Calu3 (cell line): Measurements from ENCODE around the gene SH3BP5. TPM values are rescaled to one million over a fixed set of nuclear protein-coding genes. Genes with fewer than 3 reads are reported as not detected.

Source experiments
- BruUV-seq: library from RNA; stranded (reverse); fragments of 400-500 nt; replicated peaks from 2 replicates; lab custom pipeline; 2021; lab: Mats Ljungman, UMichigan
- CTCF ChIA-PET: fragments of 300-600 bp; sonication (Branson Sonifier 250); formaldehyde crosslinking; loops from one replicate; lab custom pipeline; 2022; ENCODE audit warnings: antibody characterized with exemption; lab: Charles Lee
- DNase-seq: peaks from one replicate; pipeline ENCODE4 v3.0.0; 2022
- H3K27ac Mint-ChIP-seq: one replicate; pipeline ENCODE4 v1.8.0; 2022; ENCODE audit warnings: mixed read lengths; ENCODE audit not compliant: unreplicated experiment
- H3K27me3 Mint-ChIP-seq: one replicate; pipeline ENCODE4 v1.8.0; 2022; ENCODE audit warnings: mixed read lengths; ENCODE audit not compliant: unreplicated experiment
- H3K36me3 Mint-ChIP-seq: one replicate; pipeline ENCODE4 v1.8.0; 2022; ENCODE audit warnings: mild to moderate bottlenecking, moderate library complexity, mixed read lengths; ENCODE audit not compliant: insufficient read depth, unreplicated experiment
- H3K4me1 Mint-ChIP-seq: one replicate; pipeline ENCODE4 v1.8.0; 2022; ENCODE audit warnings: mild to moderate bottlenecking, low read depth, mixed read lengths; ENCODE audit not compliant: unreplicated experiment
- H3K4me3 Mint-ChIP-seq: one replicate; pipeline ENCODE4 v1.8.0; 2022; ENCODE audit warnings: mild to moderate bottlenecking, low read depth, moderate library complexity, mixed read lengths; ENCODE audit not compliant: unreplicated experiment
- H3K9me3 Mint-ChIP-seq: one replicate; pipeline ENCODE4 v1.8.0; 2022; ENCODE audit warnings: low read depth, mixed read lengths; ENCODE audit not compliant: unreplicated experiment
- intact Hi-C: fragments of 100-400 bp; cut with micrococcal nuclease; formaldehyde crosslinking; loops from one replicate; pipeline ENCODE4 v1.10.0; 2022; ENCODE audit not compliant: unreplicated experiment
- total RNA-seq: library from RNA; stranded (reverse); gene quantifications from 2 replicates; pipeline ENCODE4 v1.2.3, GENCODE V29; 2022
- TF ChIP-seq, protein P1 (sequence below): fragments of 200-600 bp; IDR thresholded peaks from one replicate; pipeline ENCODE4 v1.8.0; 2022; ENCODE audit warnings: antibody characterized with exemption; ENCODE audit not compliant: unreplicated experiment

Gene SH3BP5
- total RNA-seq, 1 experiment from 2014 or later: 4.0 TPM

DNA sequence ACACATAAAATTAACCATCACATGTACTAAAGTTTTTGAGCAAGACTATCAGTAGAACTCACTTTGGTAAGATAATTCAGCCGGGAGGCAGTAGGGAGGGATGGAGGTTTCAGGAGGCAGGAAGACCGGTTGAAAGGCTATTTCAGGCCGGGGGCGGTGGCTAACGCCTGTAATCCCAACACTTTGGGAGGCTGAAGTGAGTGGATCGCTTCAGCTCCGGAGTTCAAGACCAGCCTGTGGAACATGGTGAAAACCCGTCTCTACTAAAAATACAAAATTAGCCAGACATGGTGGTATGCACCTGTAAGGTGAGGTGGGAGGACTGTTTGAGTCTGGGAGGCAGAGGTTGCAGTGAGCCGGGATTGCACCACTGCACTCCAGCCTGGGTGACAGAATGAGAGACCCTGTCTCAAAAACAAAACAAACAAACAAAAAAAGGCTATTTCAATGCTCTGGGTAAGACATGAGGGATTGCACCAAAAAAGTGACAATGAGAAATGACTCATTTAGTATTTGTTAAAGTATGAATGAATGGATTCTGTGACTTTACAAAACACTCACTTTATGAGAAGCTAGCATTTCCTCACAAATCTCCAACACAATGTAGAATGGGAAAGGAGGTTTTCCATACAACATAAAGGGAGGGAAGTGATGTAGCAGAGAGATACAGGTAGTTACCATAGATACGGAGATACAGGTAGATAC lies 43.9 kb downstream of the SH3BP5 start:
- no TSS peak for BruUV-seq
- intact Hi-C loops: no loop called here
- CTCF ChIA-PET: no interaction called here
- Mint-ChIP-seq H3K4me1 (no peaks in the 10 kb centered on the region), H3K9me3 (no peaks in the 10 kb centered on the region), H3K36me3 (no peaks in the 10 kb centered on the region), H3K27me3 (no peaks in the 10 kb centered on the region), H3K27ac (no peak overlapping the region), H3K4me3 (no peak overlapping the region)
- DNase-seq: no peak
- TF ChIP-seq, protein P1, sequence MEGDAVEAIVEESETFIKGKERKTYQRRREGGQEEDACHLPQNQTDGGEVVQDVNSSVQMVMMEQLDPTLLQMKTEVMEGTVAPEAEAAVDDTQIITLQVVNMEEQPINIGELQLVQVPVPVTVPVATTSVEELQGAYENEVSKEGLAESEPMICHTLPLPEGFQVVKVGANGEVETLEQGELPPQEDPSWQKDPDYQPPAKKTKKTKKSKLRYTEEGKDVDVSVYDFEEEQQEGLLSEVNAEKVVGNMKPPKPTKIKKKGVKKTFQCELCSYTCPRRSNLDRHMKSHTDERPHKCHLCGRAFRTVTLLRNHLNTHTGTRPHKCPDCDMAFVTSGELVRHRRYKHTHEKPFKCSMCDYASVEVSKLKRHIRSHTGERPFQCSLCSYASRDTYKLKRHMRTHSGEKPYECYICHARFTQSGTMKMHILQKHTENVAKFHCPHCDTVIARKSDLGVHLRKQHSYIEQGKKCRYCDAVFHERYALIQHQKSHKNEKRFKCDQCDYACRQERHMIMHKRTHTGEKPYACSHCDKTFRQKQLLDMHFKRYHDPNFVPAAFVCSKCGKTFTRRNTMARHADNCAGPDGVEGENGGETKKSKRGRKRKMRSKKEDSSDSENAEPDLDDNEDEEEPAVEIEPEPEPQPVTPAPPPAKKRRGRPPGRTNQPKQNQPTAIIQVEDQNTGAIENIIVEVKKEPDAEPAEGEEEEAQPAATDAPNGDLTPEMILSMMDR: no peak

- DNase-seq: no peak
- H3K9me3 Mint-ChIP-seq: no peaks in the 10 kb centered on the region
- no peaks in the 10 kb centered on the region for H3K36me3 Mint-ChIP-seq
- TF ChIP-seq, protein P1: no peak
- H3K27me3 Mint-ChIP-seq: no peaks in the 10 kb centered on the region
- intact Hi-C loops: no loop called here
- no peak overlapping the region for H3K27ac Mint-ChIP-seq
- BruUV-seq: no TSS peak
- H3K4me3 Mint-ChIP-seq: no peak overlapping the region
- CTCF ChIA-PET: no interaction called here
- H3K4me1 Mint-ChIP-seq: no peaks in the 10 kb centered on the region
Observed at GRCh38 chr3:15287565-15288330, 44.6 kb downstream of the SH3BP5 start.

DNA sequence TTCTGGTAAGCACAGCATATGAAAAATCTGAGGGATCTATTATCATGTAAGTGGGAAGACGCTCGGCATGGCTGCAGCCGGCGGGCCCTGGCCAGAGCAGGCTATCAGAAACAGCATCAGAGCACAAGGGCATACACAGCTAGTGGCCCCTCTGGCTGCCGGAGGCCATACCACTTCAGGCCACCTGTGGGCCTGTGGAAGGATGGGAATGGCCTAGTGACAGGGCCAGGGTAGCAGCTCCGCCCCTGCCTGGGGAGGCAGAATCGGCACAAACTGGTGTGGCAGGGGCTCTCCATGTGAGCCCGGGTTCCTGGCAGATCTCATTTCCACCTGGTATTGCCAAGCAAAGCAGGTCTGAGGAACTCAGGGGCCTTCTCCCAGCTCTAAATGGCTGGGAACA lies 46.4 kb downstream of the SH3BP5 start:
- Mint-ChIP-seq H3K27ac (no peak overlapping the region), H3K4me1 (peaks cover 8% of the 10 kb centered on the region), H3K9me3 (no peaks in the 10 kb centered on the region), H3K36me3 (no peaks in the 10 kb centered on the region), H3K27me3 (no peaks in the 10 kb centered on the region), H3K4me3 (no peak overlapping the region)
- TF ChIP-seq, protein P1: no peak
- BruUV-seq: no TSS peak
- intact Hi-C loops: no loop called here
- CTCF ChIA-PET: interaction anchor here (0.6 kb wide), 1 partner anchor 408 kb away, joined by 4 read pairs; no protein-coding TSS in a partner anchor
- no peak for DNase-seq

DNA sequence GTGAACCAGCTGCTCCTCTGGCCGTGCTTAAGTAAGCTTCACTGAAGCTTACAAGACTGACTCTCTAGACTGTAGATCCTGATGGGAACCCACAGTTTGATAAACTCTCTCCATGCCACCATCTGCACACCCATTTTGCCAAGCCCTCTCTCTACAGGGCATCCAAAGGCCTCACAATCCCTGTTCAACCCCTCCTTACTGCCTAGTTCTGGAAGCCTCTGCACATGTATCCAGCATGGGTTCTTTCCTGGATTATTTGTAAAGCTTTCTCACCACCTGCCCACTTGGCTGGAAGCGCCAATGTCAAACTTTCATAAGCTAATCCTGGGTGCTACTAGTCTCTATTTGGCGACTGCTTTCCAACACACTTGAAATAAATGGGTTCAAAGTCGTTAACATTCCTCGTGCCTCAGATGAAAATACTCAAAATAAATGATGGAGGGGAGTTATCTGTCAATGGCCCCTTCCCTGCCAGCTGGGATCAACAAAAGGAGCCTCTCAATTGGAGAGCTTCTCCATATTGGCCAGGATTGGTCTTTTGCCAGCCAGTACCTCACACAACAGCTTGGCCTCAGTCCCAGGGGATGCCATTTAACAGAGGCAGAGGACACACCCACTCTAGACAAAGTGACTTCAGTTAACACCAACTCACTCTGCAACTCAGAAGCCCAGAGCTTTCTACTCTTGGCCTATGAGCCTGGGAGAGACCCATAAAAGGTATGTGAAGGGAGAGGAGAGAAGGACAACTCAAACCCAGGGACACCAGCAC lies 48.1 kb downstream of the SH3BP5 start:
- Mint-ChIP-seq H3K9me3 (no peaks in the 10 kb centered on the region), H3K4me3 (no peak overlapping the region), H3K27ac (no peak overlapping the region), H3K36me3 (no peaks in the 10 kb centered on the region), H3K27me3 (no peaks in the 10 kb centered on the region), H3K4me1 (peaks cover 17% of the 10 kb centered on the region)
- CTCF ChIA-PET: no interaction called here
- no TSS peak for BruUV-seq
- TF ChIP-seq, protein P1: no peak
- intact Hi-C loops: no loop called here
- DNase-seq: no peak
